AG04449 (cell line): Measurements from ENCODE around the gene PRKAG2.

ENCODE experiments used
- CTCF ChIA-PET: fragments of 350-600 bp; formaldehyde crosslinking; extraction: SDS; loops from one replicate; lab custom pipeline; 2021; ENCODE audit warnings: antibody characterized with exemption; lab: Yijun Ruan, JAX
- POLR2A ChIA-PET: fragments of 400-600, 350-600 bp; formaldehyde crosslinking; extraction: SDS; loops from one replicate; lab custom pipeline; 2020; ENCODE audit warnings: antibody characterized with exemption, inconsistent platforms; lab: Yijun Ruan, JAX
- DNase-seq: peaks from one replicate; pipeline ENCODE4 v3.0.0-alpha.2; 2010; ENCODE audit warnings: low read depth, low spot score
- H3K4me3 ChIP-seq: 2 replicates; pipeline ENCODE4 v1.5.1; 2011; ENCODE audit warnings: low read depth, mild to moderate bottlenecking, control low read depth, low read length
- TF ChIP-seq, protein P1 (sequence below): IDR thresholded peaks from one replicate; pipeline ENCODE4 v1.5.1; 2011; ENCODE audit warnings: mild to moderate bottlenecking, moderate library complexity, low read length, control low read depth, inconsistent platforms; ENCODE audit not compliant: insufficient read depth; ENCODE audit errors: missing control alignments

PRKAG2 gene

GRCh38 chr7:151735851-151736402, 141.0 kb downstream of the PRKAG2 start:
- TF ChIP-seq, protein P1, sequence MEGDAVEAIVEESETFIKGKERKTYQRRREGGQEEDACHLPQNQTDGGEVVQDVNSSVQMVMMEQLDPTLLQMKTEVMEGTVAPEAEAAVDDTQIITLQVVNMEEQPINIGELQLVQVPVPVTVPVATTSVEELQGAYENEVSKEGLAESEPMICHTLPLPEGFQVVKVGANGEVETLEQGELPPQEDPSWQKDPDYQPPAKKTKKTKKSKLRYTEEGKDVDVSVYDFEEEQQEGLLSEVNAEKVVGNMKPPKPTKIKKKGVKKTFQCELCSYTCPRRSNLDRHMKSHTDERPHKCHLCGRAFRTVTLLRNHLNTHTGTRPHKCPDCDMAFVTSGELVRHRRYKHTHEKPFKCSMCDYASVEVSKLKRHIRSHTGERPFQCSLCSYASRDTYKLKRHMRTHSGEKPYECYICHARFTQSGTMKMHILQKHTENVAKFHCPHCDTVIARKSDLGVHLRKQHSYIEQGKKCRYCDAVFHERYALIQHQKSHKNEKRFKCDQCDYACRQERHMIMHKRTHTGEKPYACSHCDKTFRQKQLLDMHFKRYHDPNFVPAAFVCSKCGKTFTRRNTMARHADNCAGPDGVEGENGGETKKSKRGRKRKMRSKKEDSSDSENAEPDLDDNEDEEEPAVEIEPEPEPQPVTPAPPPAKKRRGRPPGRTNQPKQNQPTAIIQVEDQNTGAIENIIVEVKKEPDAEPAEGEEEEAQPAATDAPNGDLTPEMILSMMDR = no peak
- peak overlapping the region; percentile 55 for H3K4me3 ChIP-seq
- DNase-seq = no peak
- ChIA-PET CTCF (interaction anchor here (1.0 to 3.3 kb wide), 16 partner anchors 8 to 165 kb away, joined by 3 to 27 read pairs (median 6); no protein-coding TSS in a partner anchor), POLR2A (interaction anchor here (1.0 to 1.7 kb wide), 2 partner anchors 8 to 105 kb away, joined by 3 to 7 read pairs; no protein-coding TSS in a partner anchor)

DNA sequence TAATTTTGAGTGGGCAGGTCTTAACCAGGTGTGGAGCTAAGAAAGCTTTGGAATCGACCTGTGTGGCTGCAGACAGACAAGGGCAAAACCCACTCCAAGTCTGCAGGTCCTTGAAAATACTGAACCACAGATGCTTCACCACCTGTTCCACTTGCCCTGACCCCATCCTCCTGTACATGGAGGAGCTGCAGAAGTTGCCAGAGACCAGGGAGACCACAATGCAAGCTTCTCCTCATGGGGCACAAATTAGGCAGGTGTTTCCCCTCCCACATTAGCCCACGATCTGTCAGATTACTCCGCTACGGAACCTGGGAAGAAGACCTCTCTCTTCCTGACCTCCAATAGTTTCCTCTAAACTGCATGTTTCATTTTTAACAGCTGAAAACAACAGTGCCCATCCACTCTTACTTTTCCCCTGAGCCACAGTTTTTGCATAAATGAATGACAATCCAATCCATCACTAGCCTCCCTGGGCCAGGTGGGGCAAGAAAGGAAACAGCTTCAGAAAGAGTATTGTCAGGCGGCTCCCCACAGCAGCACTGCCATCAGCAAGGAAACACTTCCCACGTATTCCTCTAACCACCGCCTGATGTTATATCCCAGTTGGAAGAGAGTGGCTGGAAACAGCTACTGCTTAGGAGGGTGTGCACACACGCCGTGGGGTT, 141.6 kb downstream of the PRKAG2 start:
- DNase-seq = no peak
- ChIA-PET POLR2A (interaction anchor here (1.7 kb wide), 1 partner anchor 8 kb away, joined by 7 read pairs; no protein-coding TSS in a partner anchor), CTCF (interaction anchor here (1.0 to 3.3 kb wide), 14 partner anchors 8 to 367 kb away, joined by 3 to 27 read pairs (median 6); no protein-coding TSS in a partner anchor)
- TF ChIP-seq, protein P1 = no peak
- H3K4me3 ChIP-seq = peak overlapping the region; percentile 55

DNA sequence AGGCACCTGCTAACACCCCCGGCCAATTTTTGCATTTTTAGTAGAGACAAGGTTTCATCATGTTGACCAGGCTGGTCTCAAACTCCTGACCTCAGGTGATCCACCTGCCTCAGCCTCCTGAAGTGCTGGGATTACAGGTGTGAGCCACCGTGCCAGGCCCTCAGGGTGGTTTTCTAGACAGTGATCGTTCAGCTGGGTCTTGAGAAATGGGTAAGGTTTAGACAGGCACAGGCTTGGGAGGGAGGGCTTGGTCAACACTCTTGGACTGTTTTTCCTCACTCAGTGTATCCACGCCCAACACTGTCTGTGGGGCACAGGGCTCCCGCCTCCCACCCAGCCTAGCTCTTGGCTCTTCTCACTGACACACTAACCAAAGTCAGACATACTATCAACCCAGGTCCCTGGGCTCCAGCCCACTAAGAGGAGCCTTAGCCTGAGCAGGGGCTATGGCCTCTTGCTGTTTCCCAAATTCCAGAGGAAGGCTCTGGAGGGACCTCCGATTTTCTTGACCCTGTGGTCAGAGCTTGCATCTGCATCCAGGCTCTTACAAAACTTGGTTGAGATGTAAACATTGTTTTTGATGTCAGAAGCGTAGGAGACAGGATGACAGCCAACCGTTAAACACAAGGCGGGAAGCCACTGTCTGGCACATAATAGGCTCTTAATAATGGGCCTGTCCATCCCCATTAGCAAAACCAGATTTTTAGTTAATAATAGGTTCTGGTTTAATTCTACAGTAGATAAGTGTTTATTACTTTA, 143.9 kb downstream of the PRKAG2 start:
- ChIA-PET CTCF (interaction anchor here (0.8 to 1.8 kb wide), 4 partner anchors 10 to 161 kb away, joined by 3 to 4 read pairs (median 4); no protein-coding TSS in a partner anchor), POLR2A (interaction anchor here (0.6 kb wide), 1 partner anchor 20 kb away, joined by 3 read pairs; no protein-coding TSS in a partner anchor)
- TF ChIP-seq, protein P1 = no peak
- DNase-seq = no peak
- H3K4me3 ChIP-seq = no peak overlapping the region

DNA sequence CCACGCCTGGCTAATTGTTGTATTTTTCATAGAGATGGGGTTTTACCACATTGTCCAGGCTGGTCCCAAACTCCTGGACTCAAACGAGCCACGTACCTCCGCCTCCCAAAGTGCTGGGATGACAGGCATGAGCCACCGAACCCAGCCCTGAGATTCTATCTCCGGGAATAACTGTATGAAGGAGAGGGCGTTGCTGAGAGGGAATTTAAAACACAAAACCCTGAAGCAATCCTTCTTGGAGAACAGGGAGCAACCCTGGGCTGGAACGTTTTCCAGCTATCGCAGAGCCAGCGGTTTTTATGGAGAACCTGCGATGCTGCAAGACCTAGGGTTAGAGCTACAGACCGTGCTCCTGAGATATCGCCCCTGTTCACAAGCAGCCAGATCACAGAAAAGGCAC, 144.6 kb downstream of the PRKAG2 start:
- DNase-seq = no peak
- no peak overlapping the region for H3K4me3 ChIP-seq
- ChIA-PET CTCF (interaction anchor here (1.1 to 1.8 kb wide), 3 partner anchors 11 to 99 kb away, joined by 3 to 4 read pairs (median 4); no protein-coding TSS in a partner anchor), POLR2A (interaction anchor here (0.6 kb wide), 1 partner anchor 19 kb away, joined by 3 read pairs; no protein-coding TSS in a partner anchor)
- TF ChIP-seq, protein P1 = no peak

DNA sequence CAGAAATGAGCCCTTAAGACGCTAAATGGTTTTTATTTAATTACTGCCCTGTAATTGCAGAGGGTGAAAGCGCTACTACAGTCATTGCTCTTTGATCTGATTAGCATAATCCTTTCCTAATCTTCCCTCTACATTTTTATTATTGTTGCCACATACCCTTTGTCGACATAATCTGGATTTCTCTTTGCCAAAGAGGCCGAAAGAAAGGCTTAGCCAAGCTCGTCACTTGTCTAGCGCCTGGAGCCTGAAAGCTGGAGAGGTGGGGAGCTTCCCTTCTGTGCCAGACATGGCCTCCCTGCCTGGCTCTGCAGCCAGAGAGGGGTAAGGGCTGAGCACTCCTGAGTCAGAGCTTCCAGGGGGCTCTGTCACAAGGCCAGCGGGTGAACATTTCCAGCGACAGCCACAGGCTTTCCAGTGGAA, 145.9 kb downstream of the PRKAG2 start:
- CTCF ChIA-PET = interaction anchor here (1.1 kb wide), 1 partner anchor 28 kb away, joined by 4 read pairs; no protein-coding TSS in a partner anchor
- TF ChIP-seq, protein P1 = no peak
- no peak overlapping the region for H3K4me3 ChIP-seq
- POLR2A ChIA-PET = no interaction called here
- no peak for DNase-seq

DNA sequence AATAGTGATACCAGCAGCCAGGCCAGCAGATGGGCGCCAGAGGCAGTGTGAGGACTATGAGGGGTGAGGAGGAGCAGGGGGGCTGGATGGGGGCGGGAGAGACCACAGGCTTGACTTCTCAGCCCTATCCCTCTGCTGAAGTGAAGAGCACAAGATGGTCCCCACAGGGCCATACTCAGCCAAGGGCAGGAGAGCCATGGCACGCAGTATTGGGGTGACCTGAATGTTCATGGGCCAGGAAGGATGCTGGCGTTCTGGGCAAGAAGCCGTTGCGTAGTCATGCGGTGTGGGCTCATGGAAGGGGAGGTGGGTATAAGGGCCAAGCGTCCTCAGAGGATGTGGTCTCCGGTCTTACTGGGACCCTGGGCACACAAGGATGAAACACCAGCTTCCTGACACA, 146.3 kb downstream of the PRKAG2 start:
- H3K4me3 ChIP-seq = no peak overlapping the region
- ChIA-PET CTCF (interaction anchor here (1.1 kb wide), 1 partner anchor 28 kb away, joined by 4 read pairs; no protein-coding TSS in a partner anchor), POLR2A (no interaction called here)
- TF ChIP-seq, protein P1 = no peak
- no peak for DNase-seq
